GM18907 (cell line): ENCODE data around the gene SLC35B3.
"Not testable (repeated sequence)": the region's sequence is repeated elsewhere in the genome, so short reads cannot be mapped to it uniquely, and the experiment has no call there.

Experiments used
- ATAC-seq: cut with Tn5 transposase; IDR thresholded peaks from one replicate; pipeline ENCODE4 v1.9.1; 2021; ENCODE audit warnings: mild to moderate bottlenecking, moderate library complexity; ENCODE audit not compliant: unreplicated experiment

The SLC35B3 gene

DNA sequence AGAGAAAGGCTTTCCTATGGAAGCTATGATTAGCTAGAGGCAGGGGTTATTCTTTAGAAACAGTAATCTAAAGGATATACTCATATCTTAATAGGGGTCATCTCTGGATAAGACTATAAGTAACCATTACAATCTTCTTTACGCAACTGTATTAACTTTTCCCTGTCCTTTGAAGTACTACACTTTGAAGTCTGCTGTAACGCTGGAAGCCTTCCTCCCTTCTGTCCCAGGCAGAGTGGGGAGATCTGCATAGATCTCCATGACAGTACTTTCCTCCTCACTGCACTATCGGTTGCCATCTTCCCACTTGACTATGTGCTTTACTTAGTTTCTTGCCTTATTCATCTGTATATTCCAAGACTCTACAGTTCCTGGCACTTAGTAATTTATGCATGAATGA lies 20.1 kb downstream of the SLC35B3 start:
- no peak for ATAC-seq

DNA sequence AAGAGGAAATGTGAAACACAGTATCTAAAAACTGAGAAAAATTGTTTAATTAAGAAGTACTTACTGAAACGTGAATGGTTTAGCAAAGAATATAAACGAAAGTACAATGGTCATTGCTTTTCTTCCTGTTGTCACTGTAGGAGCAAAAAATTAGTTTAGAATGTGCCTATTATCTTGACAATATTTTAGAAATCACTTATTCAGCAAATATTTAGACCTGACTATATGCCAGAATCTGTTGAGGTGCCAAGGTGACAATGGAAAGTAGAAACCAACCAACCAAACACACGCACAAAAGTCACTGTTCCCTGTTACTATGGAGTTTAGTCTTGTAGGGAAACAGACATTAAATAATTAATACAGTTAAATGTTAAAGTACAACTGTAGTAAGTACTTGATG lies 20.5 kb downstream of the SLC35B3 start:
- no peak for ATAC-seq

DNA sequence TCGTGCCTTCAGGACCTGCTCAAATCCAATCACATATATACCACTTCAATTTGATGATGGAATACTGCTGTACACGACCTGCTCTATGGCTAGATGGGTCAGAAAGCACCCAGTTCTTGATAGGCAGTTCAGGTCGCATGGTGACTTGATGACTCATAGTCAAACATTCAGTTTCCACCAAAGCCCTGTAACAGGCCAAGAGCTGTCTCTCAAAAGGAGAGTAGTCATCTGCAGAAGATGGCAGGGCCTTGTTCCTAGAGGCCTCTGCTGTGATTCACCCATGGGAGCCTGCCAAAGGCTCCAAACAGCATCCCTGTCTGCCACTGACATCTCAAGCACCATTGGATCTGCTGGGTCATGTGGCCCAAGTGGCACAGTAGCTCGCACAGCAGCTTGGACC lies 29.4 kb downstream of the SLC35B3 start:
- ATAC-seq: not testable (repeated sequence)

DNA sequence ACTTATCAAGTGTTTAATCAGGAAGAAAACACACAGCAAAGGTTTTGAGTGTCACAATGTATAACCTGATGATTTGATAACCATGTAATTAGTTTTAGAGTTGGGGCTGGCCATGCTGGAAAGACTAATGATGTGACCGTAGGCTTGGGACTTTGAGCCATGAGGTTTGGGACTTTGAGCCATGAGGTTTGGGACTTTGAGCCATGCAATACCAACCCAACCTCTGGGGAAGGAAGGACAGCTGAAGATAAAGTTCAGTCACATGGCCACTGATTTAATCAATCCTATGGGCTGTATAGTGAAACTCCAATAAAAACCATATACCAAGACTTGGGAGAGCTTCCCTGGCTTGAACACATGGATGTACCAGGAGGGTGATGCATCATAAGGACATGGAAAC lies 32.8 kb downstream of the SLC35B3 start:
- no peak for ATAC-seq

DNA sequence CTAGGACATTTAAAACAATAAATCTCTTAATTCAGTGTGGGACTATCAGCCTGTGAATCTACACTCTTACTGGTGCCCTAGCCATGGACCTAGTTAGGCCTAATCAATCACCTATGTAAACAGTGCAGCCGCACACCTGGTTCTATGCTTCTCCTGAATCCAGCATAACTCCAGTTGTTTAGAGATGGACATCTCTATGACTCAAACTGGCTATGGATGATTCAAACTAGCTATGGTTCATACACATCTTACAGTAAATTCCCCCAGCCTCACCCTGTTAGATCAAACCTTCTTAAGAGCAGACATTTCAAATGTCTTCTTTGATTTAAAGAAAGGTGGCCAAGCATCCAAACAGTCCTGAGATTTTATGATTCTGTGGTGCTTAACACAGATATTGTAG lies 34.7 kb downstream of the SLC35B3 start:
- ATAC-seq: no peak

DNA sequence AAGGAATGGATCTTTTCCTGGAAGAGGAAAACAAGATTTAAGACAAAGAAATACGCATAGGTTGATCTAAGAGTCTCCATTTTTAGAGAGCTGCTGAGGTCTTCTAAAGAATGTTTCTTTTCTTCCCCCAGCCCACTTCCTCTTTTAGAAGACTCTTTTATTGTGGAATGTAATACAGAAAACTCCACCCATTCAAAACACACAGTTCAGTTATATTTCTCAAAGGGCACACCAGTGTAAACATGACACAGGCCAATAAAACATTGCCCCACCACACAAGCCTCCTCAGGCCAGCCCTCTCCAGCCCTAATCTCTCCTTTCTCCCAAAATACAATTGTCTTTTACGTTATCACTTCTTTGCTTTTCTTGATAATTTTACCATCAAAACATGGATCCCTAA lies 42.8 kb downstream of the SLC35B3 start:
- ATAC-seq: no peak

DNA sequence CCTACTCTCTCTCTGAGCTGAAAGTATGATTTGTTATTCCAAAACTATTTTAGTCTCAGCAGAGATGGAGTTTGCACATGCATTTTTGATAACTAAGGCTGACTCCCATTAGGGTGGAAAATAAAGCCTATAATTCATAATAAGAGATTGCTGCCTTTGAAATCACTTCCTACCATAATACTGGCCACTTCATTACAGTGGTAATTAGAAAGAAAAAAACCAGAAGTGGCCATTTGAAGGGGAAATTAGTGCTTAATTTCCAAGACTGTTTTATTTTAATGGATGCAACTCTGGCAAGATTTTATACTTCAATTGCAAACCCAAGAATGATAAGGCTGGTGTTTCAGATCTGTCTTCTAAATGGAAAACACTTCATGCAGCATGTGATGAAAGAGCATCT lies 43.4 kb downstream of the SLC35B3 start:
- ATAC-seq: no peak

DNA sequence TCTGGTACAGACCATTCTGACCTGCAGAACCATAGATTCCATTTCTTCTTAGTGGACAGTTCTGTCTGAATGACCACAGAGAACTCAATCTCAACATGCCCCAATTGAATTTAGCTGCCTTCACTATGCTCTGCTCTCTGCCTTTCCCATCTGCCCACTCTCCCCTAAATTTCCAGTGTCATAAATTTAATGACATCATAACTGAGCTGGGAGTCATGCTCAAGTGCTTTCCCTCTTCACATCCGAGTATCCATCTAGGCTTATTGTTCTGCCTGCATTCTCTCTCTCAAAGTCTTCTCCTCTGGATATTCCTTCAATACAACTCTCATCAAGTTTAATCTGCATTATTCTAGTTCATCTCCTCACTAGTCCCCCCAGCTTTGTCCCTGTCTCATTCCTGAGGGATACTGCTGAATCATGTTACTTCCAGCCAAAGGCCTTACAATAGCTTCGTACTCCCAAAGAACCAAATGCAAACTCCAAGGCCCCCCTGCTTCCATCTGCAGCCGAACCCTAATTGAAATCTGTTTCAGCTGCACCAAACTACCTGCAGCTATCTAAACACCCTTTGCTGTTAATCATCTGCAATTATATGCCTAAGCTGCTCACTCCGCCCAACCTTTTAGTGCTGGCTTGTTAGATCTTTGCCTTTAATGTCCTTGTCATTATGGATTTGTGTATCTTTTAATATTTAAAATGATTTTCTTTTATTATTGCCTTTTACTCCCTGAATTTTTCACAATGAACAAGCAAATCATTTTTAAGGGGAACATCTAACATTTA lies 46.1 kb downstream of the SLC35B3 start:
- ATAC-seq: no peak

DNA sequence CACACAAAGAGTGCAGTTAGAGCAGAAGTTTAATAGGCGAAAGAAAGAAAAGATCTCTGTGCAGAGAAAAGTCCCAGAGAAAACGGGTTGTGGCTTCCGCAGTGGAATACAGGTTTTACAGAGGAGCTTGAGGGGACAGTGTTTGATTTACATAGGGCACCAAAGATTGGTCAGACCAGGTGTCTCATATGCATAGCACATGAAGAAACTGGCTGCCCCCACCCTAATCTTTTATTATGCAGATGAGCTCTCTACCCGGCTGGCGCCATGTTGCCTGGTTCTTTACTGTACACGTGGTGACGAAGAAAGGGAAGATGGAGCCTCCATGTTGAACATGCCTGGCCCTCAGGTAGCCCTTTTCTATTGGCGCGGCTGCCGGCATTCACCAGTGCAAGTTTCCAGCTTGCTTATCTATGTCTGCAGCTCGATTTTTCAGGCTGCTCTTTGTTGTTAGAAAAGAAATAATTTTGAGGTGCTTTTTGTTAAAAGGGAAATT lies 47.4 kb downstream of the SLC35B3 start:
- ATAC-seq: no peak

DNA sequence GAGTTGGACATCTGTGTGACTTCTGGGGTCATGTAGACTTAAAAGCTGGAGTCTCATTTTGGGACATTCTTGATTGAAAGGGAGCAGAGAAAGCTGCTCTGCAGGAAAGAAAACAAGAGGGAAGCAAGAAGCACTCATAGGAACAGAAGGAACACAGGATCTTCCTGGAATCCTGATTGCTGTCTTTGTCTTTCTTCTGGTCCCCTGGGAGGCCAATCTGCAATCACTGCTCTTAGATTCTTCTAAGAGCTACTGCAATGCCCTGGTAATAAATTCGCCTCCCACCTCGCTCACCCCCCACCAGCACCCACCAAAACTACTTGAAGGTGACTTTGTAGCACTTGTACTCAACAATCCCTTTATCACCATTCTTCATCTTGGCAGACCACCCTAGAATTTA lies 51.8 kb downstream of the SLC35B3 start:
- no peak for ATAC-seq

DNA sequence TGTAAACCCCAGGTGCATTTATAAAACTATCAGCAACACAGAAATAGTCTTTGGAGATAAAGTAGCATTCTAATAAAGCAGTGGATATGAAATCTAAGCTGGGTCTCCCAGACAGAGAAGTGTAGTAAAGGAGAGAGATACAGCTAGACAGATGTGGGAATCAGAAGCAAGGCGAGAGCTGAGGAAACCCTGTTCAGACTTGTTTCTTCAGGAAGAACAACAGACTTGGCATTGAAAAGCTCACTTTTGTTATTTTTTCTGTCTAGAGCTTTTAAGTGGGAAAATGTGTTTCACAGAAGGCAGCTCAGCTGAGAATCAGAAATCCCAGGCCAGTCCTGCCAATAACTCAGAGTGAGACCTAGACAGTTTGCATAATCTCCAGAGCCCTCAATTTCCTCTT lies 52.9 kb downstream of the SLC35B3 start:
- ATAC-seq: no peak

DNA sequence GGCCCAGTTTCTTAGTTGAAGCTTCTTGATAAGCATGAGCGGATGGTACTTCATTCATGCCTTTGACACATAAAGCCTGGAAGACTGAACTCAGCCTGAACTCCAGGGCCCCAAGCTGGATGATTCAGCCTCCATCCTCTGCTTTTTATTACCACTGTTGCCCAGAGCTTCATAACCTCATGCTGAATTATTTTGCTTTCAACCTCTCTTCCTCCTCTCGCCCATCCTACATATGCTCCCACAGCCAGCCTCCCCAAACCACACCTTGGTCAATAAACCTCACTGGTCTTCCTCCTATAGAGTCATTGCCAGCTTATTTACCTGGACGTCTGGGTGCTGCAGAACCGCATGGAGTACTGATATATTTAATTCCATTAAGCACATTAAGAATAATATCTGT lies 59.4 kb downstream of the SLC35B3 start:
- no peak for ATAC-seq
